AG04449 (cell line): ENCODE data around the gene NUTF2.
"Not testable (repeated sequence)": the region's sequence is repeated elsewhere in the genome, so short reads cannot be mapped to it uniquely, and the experiment has no call there.

Experiments used
- CTCF ChIA-PET: fragments of 350-600 bp; formaldehyde crosslinking; extraction: SDS; loops from one replicate; lab custom pipeline; 2021; ENCODE audit warnings: antibody characterized with exemption; lab: Yijun Ruan, JAX
- POLR2A ChIA-PET: fragments of 400-600, 350-600 bp; formaldehyde crosslinking; extraction: SDS; loops from one replicate; lab custom pipeline; 2020; ENCODE audit warnings: antibody characterized with exemption, inconsistent platforms; lab: Yijun Ruan, JAX
- DNase-seq: peaks from one replicate; pipeline ENCODE4 v3.0.0-alpha.2; 2010; ENCODE audit warnings: low read depth, low spot score
- H3K4me3 ChIP-seq: 2 replicates; pipeline ENCODE4 v1.5.1; 2011; ENCODE audit warnings: low read depth, mild to moderate bottlenecking, control low read depth, low read length
- TF ChIP-seq, protein P1 (sequence below): IDR thresholded peaks from one replicate; pipeline ENCODE4 v1.5.1; 2011; ENCODE audit warnings: mild to moderate bottlenecking, moderate library complexity, low read length, control low read depth, inconsistent platforms; ENCODE audit not compliant: insufficient read depth; ENCODE audit errors: missing control alignments

The NUTF2 gene

DNA sequence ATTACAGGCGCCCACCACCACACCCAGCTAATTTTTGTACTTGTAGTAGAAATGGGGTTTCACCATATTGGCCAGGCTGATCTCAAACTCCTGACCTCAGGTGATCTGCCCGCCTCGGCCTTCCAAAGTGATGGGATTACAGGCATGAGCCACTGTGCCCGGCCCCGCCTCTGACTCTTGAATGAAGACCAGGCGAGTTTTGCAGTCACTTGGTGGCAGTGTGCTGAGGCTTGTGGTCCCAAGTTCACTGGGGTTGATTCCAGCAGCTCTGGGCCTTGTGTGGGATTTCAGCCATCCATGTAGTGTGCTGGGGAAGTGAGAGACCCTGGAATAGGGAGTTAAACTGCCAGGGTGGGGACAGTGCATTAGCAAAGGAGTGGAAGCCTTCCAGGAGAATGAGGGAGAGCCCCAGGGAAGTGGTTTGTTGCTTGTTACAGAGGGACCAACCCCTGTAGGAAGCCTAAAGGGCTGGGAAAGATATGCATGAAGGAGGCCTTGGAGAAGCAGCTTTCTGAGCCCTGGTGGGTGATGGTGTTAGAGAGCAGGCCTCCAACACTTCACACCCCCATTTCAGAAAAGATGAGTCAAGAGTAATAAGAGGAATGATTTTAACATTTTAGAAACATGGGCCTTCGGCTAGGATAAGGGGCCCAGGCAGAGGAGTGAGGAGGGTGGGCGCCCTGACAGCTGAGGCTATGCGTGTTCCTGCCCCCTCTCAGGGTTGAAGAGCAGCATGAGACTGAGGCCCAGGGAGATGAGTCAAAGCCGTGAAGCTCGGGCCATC is 60.9 kb downstream of the NUTF2 start:
- CTCF ChIA-PET: interaction anchor here (0.6 to 5.0 kb wide), 6 partner anchors 10 to 150 kb away, joined by 3 to 36 read pairs (median 3); partner anchors contain the start of gene NRN1L
- no peak overlapping the region for H3K4me3 ChIP-seq
- no peak for DNase-seq
- POLR2A ChIA-PET: no interaction called here
- TF ChIP-seq, protein P1, sequence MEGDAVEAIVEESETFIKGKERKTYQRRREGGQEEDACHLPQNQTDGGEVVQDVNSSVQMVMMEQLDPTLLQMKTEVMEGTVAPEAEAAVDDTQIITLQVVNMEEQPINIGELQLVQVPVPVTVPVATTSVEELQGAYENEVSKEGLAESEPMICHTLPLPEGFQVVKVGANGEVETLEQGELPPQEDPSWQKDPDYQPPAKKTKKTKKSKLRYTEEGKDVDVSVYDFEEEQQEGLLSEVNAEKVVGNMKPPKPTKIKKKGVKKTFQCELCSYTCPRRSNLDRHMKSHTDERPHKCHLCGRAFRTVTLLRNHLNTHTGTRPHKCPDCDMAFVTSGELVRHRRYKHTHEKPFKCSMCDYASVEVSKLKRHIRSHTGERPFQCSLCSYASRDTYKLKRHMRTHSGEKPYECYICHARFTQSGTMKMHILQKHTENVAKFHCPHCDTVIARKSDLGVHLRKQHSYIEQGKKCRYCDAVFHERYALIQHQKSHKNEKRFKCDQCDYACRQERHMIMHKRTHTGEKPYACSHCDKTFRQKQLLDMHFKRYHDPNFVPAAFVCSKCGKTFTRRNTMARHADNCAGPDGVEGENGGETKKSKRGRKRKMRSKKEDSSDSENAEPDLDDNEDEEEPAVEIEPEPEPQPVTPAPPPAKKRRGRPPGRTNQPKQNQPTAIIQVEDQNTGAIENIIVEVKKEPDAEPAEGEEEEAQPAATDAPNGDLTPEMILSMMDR: no peak

- no peak for DNase-seq
- CTCF ChIA-PET: interaction anchor here (0.8 to 5.0 kb wide), 4 partner anchors 11 to 93 kb away, joined by 4 to 36 read pairs (median 7); partner anchors contain the start of gene NRN1L
- POLR2A ChIA-PET: interaction anchor here (0.6 kb wide), 1 partner anchor 26 kb away, joined by 3 read pairs; no protein-coding TSS in a partner anchor
- no peak overlapping the region for H3K4me3 ChIP-seq
- TF ChIP-seq, protein P1: no peak
Observed at GRCh38 chr16:67909056-67909742, 62.5 kb downstream of the NUTF2 start.

DNA sequence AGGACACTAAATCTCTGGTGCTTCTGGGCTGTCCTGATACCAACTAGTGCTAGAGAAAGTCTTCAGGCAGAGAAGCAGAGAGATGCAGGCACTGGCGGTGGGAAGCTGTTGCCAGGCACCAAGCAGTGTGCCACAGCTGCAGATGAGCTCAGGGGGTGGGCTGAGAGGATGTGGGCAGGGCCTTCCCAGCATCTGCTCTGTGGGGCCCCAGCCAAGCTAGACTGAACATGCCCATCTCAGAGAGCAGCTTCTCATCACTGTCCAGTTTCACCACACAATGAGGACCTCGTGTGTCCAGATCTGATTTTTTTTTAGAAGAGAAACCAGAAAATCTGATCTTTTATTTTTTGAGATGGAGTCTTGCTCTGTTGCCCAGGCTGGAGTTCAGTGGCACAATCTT is 63.4 kb downstream of the NUTF2 start:
- DNase-seq: peak; percentile 19
- H3K4me3 ChIP-seq: no peak overlapping the region
- TF ChIP-seq, protein P1: no peak
- ChIA-PET POLR2A (no interaction called here), CTCF (interaction anchor here (0.6 to 5.0 kb wide), 6 partner anchors 15 to 94 kb away, joined by 3 to 36 read pairs (median 4); partner anchors contain the start of gene NRN1L)

DNA sequence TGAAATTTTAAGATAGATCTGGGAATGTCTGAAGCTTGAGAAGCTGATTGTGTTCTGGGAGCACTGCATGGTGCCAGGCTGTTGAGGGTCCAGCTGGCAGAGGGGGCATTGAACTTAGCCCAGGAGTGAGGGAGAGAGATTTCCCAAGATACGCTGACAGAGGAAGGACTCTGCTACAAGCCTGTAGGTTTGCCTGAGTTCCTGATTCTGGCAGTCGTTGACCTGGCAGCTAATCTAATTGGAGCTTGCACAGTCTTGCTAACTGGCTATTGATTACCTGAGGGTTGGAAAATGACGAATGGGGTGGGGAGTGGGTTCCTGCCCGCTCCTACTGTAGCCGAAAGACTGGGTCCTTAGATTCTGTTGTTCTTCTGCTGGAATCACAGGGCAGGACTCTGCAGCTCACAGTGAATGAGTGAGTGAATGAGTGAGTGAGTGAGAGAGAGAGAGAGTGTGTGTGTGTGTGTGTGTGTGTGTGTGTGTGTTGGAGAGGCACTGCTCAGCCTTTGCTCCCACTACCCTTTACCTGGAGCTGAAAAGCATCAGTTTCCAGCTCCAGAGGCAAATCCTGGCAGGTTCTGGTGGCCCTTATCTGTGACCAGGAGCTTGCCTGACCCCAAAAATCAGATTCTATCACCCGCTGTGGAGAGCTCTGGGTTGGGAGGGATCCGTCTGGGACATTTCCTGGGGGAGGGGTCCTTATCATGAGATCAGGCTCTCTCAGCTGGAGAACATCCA is 68.2 kb downstream of the NUTF2 start:
- no peak overlapping the region for H3K4me3 ChIP-seq
- TF ChIP-seq, protein P1: no peak
- POLR2A ChIA-PET: interaction anchor here (0.6 kb wide), 1 partner anchor 9 kb away, joined by 4 read pairs; no protein-coding TSS in a partner anchor
- CTCF ChIA-PET: interaction anchor here (0.6 to 2.5 kb wide), 10 partner anchors 10 to 394 kb away, joined by 3 to 14 read pairs (median 3); partner anchors contain the start of genes CTCF and CTRL
- no peak for DNase-seq

DNA sequence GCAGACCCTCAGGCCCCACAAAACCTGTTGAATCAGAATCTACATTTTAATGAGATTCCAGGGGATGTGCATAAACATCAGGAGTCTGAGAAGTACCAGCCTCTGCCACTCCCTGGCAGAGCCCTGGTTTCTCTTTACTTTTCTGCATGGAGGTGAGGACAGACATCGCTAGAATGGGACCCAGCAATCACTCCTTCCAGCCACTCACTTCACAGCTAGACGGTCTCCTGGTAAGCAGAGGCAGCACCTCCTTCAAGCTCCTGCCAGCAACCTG is 68.7 kb downstream of the NUTF2 start:
- DNase-seq, H3K4me3 ChIP-seq, POLR2A ChIA-PET: not testable (repeated sequence)
- CTCF ChIA-PET: interaction anchor here (0.6 to 2.5 kb wide), 5 partner anchors 13 to 394 kb away, joined by 3 to 14 read pairs (median 6); partner anchors contain the start of genes CTCF and CTRL
